ENCODE measurements around the gene DIS3L2. TPM values are rescaled to one million over a fixed set of nuclear protein-coding genes. Genes with fewer than 3 reads are reported as not detected.
"Not testable (repeated sequence)": the region's sequence is repeated elsewhere in the genome, so short reads cannot be mapped to it uniquely, and the experiment has no call there.

Gene DIS3L2
- total RNA-seq, 2 donors from 2014 or later = 38.8 to 76.0 TPM

GRCh38 chr2:232322560-232323327 lies 361.2 kb downstream of the DIS3L2 start:
- no peaks in the 10 kb centered on the region for H3K9me3 Mint-ChIP-seq
- peak overlapping the region; percentile 27 for H3K4me3 Mint-ChIP-seq
- H3K27me3 Mint-ChIP-seq = no peaks in the 10 kb centered on the region
- peaks cover 16 to 34% of the 10 kb centered on the region in 2 donors for H3K4me1 Mint-ChIP-seq (ENCODE audit: low read depth in 2 of 2)
- peak overlapping the region in 1 of 2 donors; percentile 17 for H3K27ac Mint-ChIP-seq
- no peaks in the 10 kb centered on the region for H3K36me3 Mint-ChIP-seq
- DNase-seq (ENCODE audit: low spot score) (no peak), ATAC-seq (no peak)

GRCh38 chr2:232323328-232323650 lies 361.8 kb downstream of the DIS3L2 start:
- Mint-ChIP-seq H3K27me3 (no peaks in the 10 kb centered on the region), H3K27ac (no peak overlapping the region), H3K9me3 (no peaks in the 10 kb centered on the region), H3K36me3 (no peaks in the 10 kb centered on the region), H3K4me3 (no peak overlapping the region), H3K4me1 (ENCODE audit: low read depth in 2 of 2) (peaks cover 16 to 30% of the 10 kb centered on the region in 2 donors)
- DNase-seq (ENCODE audit: low spot score) = no peak
- ATAC-seq = no peak

- not testable (repeated sequence) for H3K4me3 Mint-ChIP-seq; H3K27me3 Mint-ChIP-seq; H3K9me3 Mint-ChIP-seq; DNase-seq (ENCODE audit: low spot score); ATAC-seq; H3K27ac Mint-ChIP-seq; H3K36me3 Mint-ChIP-seq
- H3K4me1 Mint-ChIP-seq (ENCODE audit: low read depth in 2 of 2) = peaks cover 16 to 25% of the 10 kb centered on the region in 2 donors
Measured at GRCh38 chr2:232323967-232324366, 362.5 kb downstream of the DIS3L2 start.

GRCh38 chr2:232324778-232325177 lies 363.3 kb downstream of the DIS3L2 start:
- Mint-ChIP-seq H3K27ac (no peak overlapping the region), H3K4me1 (ENCODE audit: low read depth in 2 of 2) (peaks cover 12 to 19% of the 10 kb centered on the region in 2 donors), H3K9me3 (no peaks in the 10 kb centered on the region), H3K4me3 (no peak overlapping the region), H3K27me3 (no peaks in the 10 kb centered on the region), H3K36me3 (no peaks in the 10 kb centered on the region)
- DNase-seq (ENCODE audit: low spot score) (no peak), ATAC-seq (no peak)

- DNase-seq (ENCODE audit: low spot score) = peak; percentile 79
- peaks cover 6 to 14% of the 10 kb centered on the region in 2 donors for H3K4me1 Mint-ChIP-seq (ENCODE audit: low read depth in 2 of 2)
- no peaks in the 10 kb centered on the region for H3K36me3 Mint-ChIP-seq
- no peaks in the 10 kb centered on the region for H3K9me3 Mint-ChIP-seq
- no peaks in the 10 kb centered on the region for H3K27me3 Mint-ChIP-seq
- ATAC-seq = peak; percentile 47 to 72
- no peak overlapping the region for H3K4me3 Mint-ChIP-seq
- H3K27ac Mint-ChIP-seq = no peak overlapping the region
Measured at GRCh38 chr2:232325324-232326273, 364.1 kb downstream of the DIS3L2 start.

- not testable (repeated sequence) for H3K27ac Mint-ChIP-seq; H3K36me3 Mint-ChIP-seq; H3K4me3 Mint-ChIP-seq; H3K4me1 Mint-ChIP-seq (ENCODE audit: low read depth in 2 of 2); DNase-seq (ENCODE audit: low spot score); H3K27me3 Mint-ChIP-seq; ATAC-seq; H3K9me3 Mint-ChIP-seq
Measured at GRCh38 chr2:232326274-232327104, 365.0 kb downstream of the DIS3L2 start.

GRCh38 chr2:232327105-232328031 lies 365.9 kb downstream of the DIS3L2 start:
- peaks cover 4 to 5% of the 10 kb centered on the region in 2 donors for H3K4me1 Mint-ChIP-seq (ENCODE audit: low read depth in 2 of 2)
- H3K9me3 Mint-ChIP-seq = no peaks in the 10 kb centered on the region
- H3K4me3 Mint-ChIP-seq = no peak overlapping the region
- no peaks in the 10 kb centered on the region for H3K27me3 Mint-ChIP-seq
- H3K36me3 Mint-ChIP-seq = no peaks in the 10 kb centered on the region
- no peak overlapping the region for H3K27ac Mint-ChIP-seq
- ATAC-seq (peak; percentile 82 to 83), DNase-seq (ENCODE audit: low spot score) (peak; percentile 79)

GRCh38 chr2:232328032-232328422 lies 366.5 kb downstream of the DIS3L2 start:
- no peak for ATAC-seq
- Mint-ChIP-seq H3K4me1 (ENCODE audit: low read depth in 2 of 2) (no peaks in the 10 kb centered on the region), H3K9me3 (no peaks in the 10 kb centered on the region), H3K4me3 (no peak overlapping the region), H3K36me3 (no peaks in the 10 kb centered on the region), H3K27me3 (no peaks in the 10 kb centered on the region), H3K27ac (no peak overlapping the region)
- no peak for DNase-seq (ENCODE audit: low spot score)

GRCh38 chr2:232328516-232329460 lies 367.3 kb downstream of the DIS3L2 start:
- H3K4me1 Mint-ChIP-seq (ENCODE audit: low read depth in 2 of 2) = no peaks in the 10 kb centered on the region
- no peaks in the 10 kb centered on the region for H3K27me3 Mint-ChIP-seq
- DNase-seq (ENCODE audit: low spot score) (no peak), ATAC-seq (no peak)
- no peak overlapping the region for H3K27ac Mint-ChIP-seq
- no peaks in the 10 kb centered on the region for H3K9me3 Mint-ChIP-seq
- H3K36me3 Mint-ChIP-seq = no peaks in the 10 kb centered on the region
- no peak overlapping the region for H3K4me3 Mint-ChIP-seq

- Mint-ChIP-seq H3K27ac (no peak overlapping the region), H3K36me3 (no peaks in the 10 kb centered on the region), H3K4me3 (no peak overlapping the region), H3K27me3 (no peaks in the 10 kb centered on the region), H3K4me1 (ENCODE audit: low read depth in 2 of 2) (no peaks in the 10 kb centered on the region), H3K9me3 (no peaks in the 10 kb centered on the region)
- ATAC-seq (no peak), DNase-seq (ENCODE audit: low spot score) (no peak)
Measured at GRCh38 chr2:232329716-232330067, 368.2 kb downstream of the DIS3L2 start.

GRCh38 chr2:232330068-232330999 lies 368.8 kb downstream of the DIS3L2 start:
- H3K36me3 Mint-ChIP-seq = no peaks in the 10 kb centered on the region
- H3K4me1 Mint-ChIP-seq (ENCODE audit: low read depth in 2 of 2) = no peaks in the 10 kb centered on the region
- ATAC-seq (no peak), DNase-seq (ENCODE audit: low spot score) (peak; percentile 57)
- H3K27ac Mint-ChIP-seq = no peak overlapping the region
- H3K27me3 Mint-ChIP-seq = no peaks in the 10 kb centered on the region
- H3K4me3 Mint-ChIP-seq = no peak overlapping the region
- H3K9me3 Mint-ChIP-seq = no peaks in the 10 kb centered on the region

Measured in natural killer cell treated with Interleukin-12 subunit alpha and Interleukin-12 subunit beta and Interleukin-15 and Interleukin-18, amount 100 ng/mL, for 72 hours (primary cell).